Muscle layer of duodenum (tissue), 2 donors: ENCODE measurements around the gene OLIG3.

Experiments used
- H3K27ac ChIP-seq: one replicate; pipeline ENCODE4 v1.7.0; 2013; ENCODE audit warnings: mild to moderate bottlenecking, low read length
- H3K27me3 ChIP-seq: one replicate; pipeline ENCODE4 v1.7.0; 2013; ENCODE audit warnings: low read depth, mild to moderate bottlenecking, control low read depth, low read length
- H3K36me3 ChIP-seq, 2 donors: one replicate each; pipeline ENCODE4 v1.7.0; 2013; ENCODE audit warnings: low read length in 2 of 2, control low read depth in 1 of 2, mild to moderate bottlenecking in 1 of 2; ENCODE audit not compliant: insufficient read depth in 2 of 2, control insufficient read depth in 1 of 2
- H3K4me1 ChIP-seq, 2 donors: one replicate each; pipeline ENCODE4 v1.7.0; 2013; ENCODE audit warnings: low read length in 2 of 2, mild to moderate bottlenecking in 2 of 2, control low read depth in 1 of 2, moderate library complexity in 1 of 2; ENCODE audit not compliant: insufficient read depth in 2 of 2, control insufficient read depth in 1 of 2
- H3K4me3 ChIP-seq, 2 donors: one replicate each; pipeline ENCODE4 v1.7.0; 2013; ENCODE audit warnings: low read length in 2 of 2, low read depth in 1 of 2, mild to moderate bottlenecking in 1 of 2
- H3K9me3 ChIP-seq, 2 donors: one replicate each; pipeline ENCODE4 v1.7.0; 2013; ENCODE audit warnings: low read length in 2 of 2, control low read depth in 1 of 2, mild to moderate bottlenecking in 1 of 2; ENCODE audit not compliant: control insufficient read depth in 1 of 2
- donor health status: healthy.

Gene OLIG3

DNA sequence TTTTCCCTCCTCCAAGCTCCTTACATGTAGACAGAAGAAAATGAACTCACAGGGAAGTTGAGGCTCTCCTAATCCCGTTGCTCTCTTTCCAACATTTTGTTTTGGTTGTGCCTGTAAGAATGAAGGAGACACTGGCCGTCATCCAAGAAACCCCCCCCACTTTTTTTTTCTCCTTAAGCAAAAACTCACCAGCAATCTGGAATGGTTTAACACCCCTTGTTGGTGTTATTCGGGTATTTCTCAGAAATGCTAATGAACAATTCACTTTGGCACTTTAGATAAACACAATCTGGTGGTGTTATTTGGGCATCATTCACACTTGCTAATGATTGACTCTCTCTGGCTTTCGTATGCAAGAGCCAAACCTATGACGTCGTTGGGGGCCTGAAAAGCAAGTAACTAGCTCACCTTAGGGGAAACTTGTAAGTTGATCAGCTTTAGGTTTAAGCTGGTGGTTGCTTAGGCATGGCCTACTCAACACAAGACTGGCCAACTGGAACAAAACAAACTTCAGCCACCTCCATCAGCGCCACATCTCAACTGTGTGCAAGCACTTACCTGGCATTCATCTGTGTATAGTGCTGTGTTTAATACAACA is 24.3 kb upstream of the OLIG3 start:
- H3K36me3 ChIP-seq = no peaks in the 10 kb centered on the region
- H3K27ac ChIP-seq = no peak overlapping the region
- H3K4me1 ChIP-seq = no peaks in the 10 kb centered on the region
- no peaks in the 10 kb centered on the region for H3K9me3 ChIP-seq
- H3K27me3 ChIP-seq = peaks cover 13% of the 10 kb centered on the region
- no peak overlapping the region for H3K4me3 ChIP-seq

DNA sequence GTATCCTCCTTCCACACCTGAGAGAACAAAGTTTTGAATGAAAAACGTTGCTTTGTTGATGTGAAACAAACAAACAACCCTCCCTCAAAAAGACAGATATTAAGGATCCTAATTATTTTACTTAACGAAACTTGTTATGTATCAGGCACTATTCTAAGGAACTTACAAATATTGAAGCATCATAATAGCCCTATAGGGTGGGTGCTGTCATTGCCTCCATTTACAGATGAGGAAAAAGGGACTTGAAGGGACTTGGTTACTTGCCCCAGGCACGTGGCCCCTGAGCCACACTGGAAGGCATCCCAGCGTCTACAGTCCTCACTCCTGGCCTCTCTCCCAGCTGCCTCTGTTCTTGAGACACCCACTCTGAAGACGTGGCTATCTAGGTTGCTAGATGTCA is 20.2 kb upstream of the OLIG3 start:
- H3K9me3 ChIP-seq = peaks cover 0 to 12% of the 10 kb centered on the region in 2 donors
- H3K27ac ChIP-seq = no peak overlapping the region
- peaks cover 13% of the 10 kb centered on the region for H3K27me3 ChIP-seq

DNA sequence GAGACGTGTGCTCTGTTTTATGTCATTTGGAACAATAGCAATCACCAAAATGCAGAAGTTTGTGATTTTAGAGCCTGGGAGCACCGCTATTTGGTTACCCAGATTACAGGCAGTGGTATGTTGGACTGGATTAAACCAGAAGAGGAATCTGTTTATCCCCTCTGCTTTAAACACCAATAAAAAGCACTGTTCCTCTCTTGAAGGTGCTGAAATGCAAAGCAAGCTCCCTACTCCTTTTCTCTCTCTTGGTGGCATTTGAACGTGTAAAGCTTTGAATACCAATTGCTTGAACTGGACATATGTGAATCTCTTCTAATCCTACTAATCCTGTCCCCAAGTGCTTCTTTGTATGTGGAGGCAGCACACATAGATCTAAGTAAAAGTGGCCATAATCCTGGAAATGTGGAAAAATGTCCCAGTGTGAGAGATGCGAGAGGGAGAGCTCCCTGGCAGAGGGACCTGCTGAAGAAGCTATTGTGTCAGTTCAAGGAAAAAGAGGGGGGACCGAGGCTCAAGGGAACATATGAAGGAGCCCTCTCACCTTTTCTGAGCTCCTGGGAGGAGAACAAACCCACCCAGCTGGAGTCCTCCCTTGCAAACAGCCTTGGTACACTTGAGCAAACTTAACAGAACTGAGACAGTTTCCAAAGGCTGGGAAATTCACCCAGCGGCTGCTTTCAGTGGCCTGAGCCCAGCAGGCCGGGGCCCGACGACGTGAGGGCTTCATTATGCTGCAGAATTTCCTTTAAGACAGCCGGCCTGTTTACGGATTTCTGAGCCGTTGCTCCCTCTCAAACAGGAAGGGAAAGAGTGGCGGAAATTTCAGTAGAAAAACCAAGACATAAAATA is 18.8 kb upstream of the OLIG3 start:
- Histone ChIP-seq H3K27ac (no peak overlapping the region), H3K36me3 (no peaks in the 10 kb centered on the region), H3K27me3 (peaks cover 7% of the 10 kb centered on the region), H3K4me3 (no peak overlapping the region), H3K4me1 (no peaks in the 10 kb centered on the region), H3K9me3 (peaks cover 0 to 12% of the 10 kb centered on the region in 2 donors)

More for the DNA sequence above, 20.2 kb upstream of the OLIG3 start:
- no peak overlapping the region for H3K4me3 ChIP-seq
- H3K36me3 ChIP-seq = no peaks in the 10 kb centered on the region
- no peaks in the 10 kb centered on the region for H3K4me1 ChIP-seq

DNA sequence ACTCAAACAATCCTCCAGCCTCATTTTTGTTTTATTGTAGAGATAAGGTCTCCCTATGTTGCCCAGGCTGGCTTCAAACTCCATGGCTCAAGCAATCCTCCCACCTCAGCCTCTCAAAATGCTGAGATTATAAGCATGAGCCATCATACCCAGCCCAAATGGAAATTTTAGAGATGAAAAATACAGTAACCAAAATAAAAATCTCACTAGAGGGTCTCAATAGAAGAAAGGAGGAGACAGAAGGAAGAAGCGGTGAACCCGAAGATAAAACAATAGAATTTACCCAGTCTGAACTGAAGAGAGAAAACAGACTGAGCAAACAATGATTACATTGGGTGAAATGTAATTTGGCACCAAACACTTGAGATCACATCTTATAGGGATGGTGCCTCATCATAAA is 16.7 kb upstream of the OLIG3 start:
- H3K36me3 ChIP-seq = no peaks in the 10 kb centered on the region
- H3K27ac ChIP-seq = no peak overlapping the region
- peak overlapping the region in 1 of 2 donors; percentile 16 for H3K4me3 ChIP-seq
- peaks cover 12% of the 10 kb centered on the region for H3K27me3 ChIP-seq
- no peaks in the 10 kb centered on the region for H3K4me1 ChIP-seq
- H3K9me3 ChIP-seq = peaks cover 0 to 12% of the 10 kb centered on the region in 2 donors

DNA sequence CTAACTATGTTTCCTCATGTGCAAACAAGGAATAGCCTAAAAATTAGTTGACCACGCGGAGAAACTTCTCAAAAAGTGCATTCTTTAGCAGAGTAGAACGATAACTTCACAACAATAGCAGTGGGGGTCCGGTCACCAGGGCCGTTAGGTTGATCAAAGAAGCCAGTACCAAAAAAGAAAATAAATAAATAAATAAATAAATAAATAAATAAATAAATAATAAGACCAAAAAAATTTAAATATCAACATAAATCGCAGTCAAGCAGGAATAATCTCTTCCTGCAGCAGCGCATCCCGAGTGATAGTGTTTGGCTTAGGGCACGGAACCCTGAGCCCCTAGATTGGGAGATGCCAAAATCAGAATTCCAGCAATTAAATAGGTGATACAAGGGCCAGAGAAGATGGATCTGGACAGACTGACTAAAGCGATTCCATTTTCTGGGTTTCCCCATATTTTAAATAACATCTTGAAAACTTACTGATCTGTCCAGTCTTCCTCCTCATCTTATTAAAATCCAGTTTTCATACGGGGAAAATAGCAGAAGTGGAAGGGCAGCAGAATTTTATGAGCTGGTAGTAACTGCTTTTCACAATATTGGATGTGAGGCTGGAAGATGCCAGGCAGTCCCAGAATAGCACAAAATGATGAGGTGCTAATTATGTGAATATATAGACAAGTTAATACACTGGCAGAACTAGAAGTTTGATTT is 4.4 kb upstream of the OLIG3 start:
- peaks cover 62% of the 10 kb centered on the region for H3K27me3 ChIP-seq
- no peaks in the 10 kb centered on the region for H3K36me3 ChIP-seq
- H3K4me1 ChIP-seq = peaks cover 0 to 36% of the 10 kb centered on the region in 2 donors
- H3K27ac ChIP-seq = no peak overlapping the region
- peak overlapping the region in 1 of 2 donors; percentile 56 for H3K4me3 ChIP-seq
- H3K9me3 ChIP-seq = no peaks in the 10 kb centered on the region

DNA sequence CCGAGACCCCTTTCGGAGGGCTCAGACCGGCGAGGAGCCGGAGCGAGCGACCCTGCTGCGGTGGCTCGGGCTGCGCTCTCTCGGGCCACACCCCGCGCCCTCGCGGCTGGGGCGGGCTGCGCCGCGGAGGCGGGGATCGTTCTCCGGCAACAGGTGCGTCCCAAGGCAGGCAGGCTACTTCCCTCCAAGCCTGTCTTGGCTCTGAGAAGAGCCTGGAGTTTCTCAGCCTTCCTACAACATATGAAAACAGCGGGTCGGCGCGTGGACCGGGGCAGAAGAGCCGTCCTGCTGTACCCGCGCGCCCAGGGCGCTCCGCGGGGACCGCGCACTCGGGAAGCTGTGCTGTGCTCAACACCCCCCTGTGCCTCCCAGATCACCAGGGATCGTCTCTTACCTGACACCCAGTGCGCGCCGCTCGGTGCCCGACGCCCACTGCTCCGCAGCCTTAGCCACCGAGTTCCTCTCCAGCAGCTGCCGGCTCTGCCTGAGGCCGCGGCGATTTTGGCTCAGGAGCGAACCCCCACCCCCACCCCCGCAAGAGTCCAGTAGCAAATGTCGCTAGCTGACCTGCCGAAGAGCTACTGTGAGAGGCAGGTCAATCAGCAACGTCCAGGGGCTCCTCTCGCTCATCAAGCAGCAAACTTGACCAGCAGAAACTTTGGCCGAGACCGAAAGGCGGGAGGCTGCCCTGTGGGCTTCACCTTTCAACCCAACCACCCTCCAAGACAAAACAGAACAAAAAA is 3.7 kb upstream of the OLIG3 start:
- peaks cover 70% of the 10 kb centered on the region for H3K27me3 ChIP-seq
- H3K9me3 ChIP-seq = no peaks in the 10 kb centered on the region
- H3K4me1 ChIP-seq = peaks cover 0 to 44% of the 10 kb centered on the region in 2 donors

DNA sequence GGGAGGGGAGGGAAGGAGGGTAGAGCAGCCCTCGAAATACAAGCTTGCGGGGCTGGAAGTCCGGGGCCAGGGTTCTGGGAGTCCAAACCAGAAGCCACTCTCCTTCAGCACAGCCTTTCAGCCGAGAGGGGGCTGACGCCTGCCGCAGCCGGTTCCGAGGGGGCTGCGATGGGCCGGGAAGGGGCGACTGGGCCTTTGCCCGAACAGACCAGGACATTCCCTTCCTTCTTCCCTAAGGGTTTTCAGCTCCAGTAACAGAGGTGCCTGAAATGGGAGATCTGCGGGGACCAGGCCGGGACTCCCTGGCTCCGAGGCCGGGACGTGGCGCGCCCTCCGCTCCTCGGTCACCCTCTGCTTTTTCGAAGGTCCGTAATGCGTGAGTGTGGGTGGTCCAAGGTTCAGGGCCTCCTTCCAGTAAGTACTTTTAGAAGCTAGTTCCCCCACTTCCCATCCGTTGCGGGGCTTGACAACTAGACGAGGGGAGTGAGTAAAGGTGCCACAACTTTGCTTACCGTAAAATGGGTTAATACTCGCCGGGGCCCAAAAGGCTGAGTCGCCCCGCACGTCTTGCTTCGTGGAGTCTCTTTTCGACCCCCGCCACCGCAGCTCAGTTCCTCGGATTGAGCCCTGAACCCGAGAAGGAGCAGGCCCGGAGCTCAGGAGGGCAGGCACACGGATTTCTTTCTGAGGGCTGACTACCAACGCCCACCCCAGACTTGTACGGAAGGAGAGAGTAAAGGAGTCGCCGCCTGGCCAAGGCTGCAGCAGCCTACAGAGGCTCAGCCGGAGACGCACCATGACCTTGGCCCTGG is 2.9 kb upstream of the OLIG3 start:
- Histone ChIP-seq H3K27me3 (peaks cover 76% of the 10 kb centered on the region), H3K4me1 (peaks cover 0 to 47% of the 10 kb centered on the region in 2 donors), H3K36me3 (no peaks in the 10 kb centered on the region), H3K9me3 (no peaks in the 10 kb centered on the region), H3K27ac (no peak overlapping the region), H3K4me3 (peak overlapping the region; percentile 33 to 56)

More for the DNA sequence above, 3.7 kb upstream of the OLIG3 start:
- no peaks in the 10 kb centered on the region for H3K36me3 ChIP-seq
- H3K4me3 ChIP-seq = peak overlapping the region; percentile 33 to 56
- H3K27ac ChIP-seq = no peak overlapping the region

DNA sequence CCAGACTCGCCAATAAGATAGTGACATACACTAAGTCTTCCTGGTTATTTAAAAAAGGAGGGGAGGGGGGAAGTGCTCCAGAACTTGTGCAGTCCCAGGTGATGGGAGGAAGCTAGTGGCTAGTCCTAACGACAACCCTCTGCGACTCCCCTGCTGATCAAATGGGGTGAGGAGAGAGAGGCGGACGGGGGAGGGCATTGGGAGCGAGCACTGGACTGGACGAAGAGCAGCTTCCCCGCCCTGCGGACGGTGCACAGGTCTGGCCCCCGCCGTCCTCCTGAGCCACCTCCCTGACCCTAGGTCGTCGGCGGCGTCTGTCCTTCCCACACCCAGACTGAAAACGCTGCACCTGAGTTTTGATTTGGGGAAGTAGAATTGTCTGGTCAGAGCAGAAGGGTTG is 2.2 kb upstream of the OLIG3 start:
- Histone ChIP-seq H3K27ac (no peak overlapping the region), H3K27me3 (peaks cover 72% of the 10 kb centered on the region), H3K36me3 (no peaks in the 10 kb centered on the region), H3K4me3 (no peak overlapping the region), H3K4me1 (peaks cover 0 to 47% of the 10 kb centered on the region in 2 donors), H3K9me3 (no peaks in the 10 kb centered on the region)

DNA sequence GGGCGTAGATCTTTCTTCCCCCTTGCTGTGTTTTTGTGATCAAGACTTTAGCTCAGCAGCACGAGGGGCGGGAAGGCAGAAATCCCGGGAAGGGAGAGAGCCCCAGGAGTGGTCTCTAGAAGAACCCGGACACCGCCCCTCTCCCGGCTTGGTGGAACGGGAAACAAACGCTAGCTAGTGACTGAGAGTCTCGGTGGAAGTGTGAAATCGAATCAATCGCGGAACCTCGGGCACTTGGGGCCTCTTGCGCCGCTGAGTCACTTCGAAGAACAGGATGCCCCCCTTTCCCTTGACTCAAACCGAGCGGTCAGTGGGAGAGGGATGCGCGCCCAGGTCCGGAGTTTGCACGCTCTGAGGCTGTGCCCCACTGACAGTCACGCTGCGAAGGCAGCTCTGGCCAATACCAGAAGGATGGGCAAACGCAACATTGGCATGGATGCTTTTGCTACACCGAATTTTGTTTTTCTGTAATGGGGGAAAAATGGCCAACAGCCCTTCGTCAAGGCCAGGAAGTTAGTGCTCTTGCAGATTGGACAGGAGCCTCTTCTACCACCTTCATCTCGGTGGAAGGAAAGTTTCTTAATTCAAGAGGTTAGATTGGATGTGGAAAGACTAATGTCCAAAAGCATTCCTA is 1.6 kb upstream of the OLIG3 start:
- H3K4me3 ChIP-seq = no peak overlapping the region
- H3K9me3 ChIP-seq = no peaks in the 10 kb centered on the region
- peaks cover 0 to 47% of the 10 kb centered on the region in 2 donors for H3K4me1 ChIP-seq
- H3K27ac ChIP-seq = no peak overlapping the region
- peaks cover 78% of the 10 kb centered on the region for H3K27me3 ChIP-seq
- no peaks in the 10 kb centered on the region for H3K36me3 ChIP-seq
